Fibroblast of skin of left biceps (primary cell): ENCODE data around the gene FAM50B.
"Not testable (repeated sequence)": the region's sequence is repeated elsewhere in the genome, so short reads cannot be mapped to it uniquely, and the experiment has no call there.

ENCODE experiments used
- DNase-seq, 2 experiments: peaks; one replicate each; pipeline ENCODE4 v3.0.0-alpha.2; 2013; ENCODE audit warnings: low read depth in 2 of 2

FAM50B gene

DNA sequence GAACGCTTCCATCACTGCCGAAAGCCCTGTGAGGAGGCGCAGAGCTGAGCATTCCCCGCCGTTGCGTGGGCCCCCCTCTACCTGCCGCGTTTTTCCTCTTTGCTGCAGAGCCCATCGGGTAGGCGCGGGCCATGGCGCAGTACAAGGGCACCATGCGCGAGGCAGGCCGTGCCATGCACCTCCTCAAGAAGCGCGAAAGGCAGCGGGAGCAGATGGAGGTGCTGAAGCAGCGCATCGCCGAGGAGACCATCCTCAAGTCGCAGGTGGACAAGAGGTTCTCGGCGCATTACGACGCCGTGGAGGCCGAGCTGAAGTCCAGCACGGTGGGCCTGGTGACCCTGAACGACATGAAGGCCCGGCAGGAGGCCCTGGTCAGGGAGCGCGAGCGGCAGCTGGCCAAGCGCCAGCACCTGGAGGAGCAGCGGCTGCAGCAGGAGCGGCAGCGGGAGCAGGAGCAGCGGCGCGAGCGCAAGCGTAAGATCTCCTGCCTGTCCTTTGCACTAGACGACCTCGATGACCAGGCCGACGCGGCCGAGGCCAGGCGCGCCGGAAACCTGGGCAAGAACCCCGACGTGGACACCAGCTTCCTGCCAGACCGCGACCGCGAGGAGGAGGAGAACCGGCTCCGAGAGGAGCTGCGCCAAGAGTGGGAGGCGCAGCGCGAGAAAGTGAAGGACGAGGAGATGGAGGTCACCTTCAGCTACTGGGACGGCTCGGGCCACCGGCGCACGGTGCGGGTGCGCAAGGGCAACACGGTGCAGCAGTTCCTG lies 693 bp downstream of the FAM50B start:
- DNase-seq = no peak

DNA sequence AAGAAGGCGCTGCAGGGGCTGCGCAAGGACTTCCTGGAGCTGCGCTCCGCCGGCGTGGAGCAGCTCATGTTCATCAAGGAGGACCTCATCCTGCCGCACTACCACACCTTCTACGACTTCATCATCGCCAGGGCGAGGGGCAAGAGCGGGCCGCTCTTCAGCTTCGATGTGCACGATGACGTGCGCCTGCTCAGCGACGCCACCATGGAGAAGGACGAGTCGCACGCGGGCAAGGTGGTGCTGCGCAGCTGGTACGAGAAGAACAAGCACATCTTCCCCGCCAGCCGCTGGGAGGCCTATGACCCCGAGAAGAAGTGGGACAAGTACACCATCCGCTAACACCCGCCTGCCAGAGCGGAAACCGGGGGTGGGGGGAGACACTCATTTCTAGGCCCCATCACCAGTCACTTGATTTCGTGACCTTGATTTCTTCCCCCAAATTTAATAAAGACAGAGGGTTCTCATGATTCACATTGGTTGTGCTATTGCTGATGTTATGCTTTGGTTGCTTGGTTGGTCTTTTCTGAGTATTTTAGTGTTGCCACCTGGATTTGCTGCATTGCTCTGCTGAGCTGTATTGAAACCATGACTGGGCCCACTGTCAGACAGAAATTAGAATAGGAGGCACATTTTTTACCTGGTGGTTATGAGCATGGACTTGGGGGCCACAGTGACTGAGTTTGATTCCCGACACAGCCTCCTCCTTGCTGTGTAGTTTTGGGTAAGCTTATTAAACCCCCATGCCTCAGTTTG lies 1.5 kb downstream of the FAM50B start:
- DNase-seq = no peak

DNA sequence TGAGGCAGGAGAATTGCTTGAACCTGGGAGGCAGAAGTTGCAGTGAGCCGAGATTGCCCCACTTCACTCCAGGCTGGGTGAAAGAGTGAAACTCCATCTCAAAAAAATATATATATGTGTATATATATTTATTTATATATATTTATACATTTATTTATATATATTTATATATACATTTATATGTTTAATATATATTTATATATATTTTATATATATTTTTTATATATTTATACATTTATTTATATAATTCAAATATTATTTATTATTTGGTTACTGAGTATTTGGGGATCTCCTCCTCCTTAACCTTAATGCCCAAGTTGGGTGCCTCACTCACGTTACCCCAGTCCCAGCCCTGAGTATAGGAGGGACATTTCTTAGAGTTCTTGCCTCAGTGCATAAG lies 2.7 kb downstream of the FAM50B start:
- no peak for DNase-seq

DNA sequence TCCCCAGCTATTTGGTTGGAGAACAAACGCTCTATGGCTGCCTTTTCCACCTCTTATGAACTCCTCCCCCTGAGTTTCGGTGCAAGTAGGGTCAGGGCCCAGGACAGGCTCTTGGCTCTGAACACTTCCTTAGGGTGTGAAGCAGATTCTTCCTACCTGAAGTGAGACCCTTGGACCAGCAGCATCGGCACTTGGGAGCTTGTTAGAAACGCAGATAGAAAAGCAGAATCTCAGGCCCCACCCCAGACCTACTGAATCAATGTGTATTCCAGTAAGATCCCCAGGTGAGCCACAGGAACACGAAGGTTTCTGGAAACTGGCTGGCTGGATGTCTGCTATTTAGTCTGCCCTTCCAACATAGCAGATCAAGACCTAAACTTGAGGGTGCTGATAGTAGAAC lies 3.2 kb downstream of the FAM50B start:
- DNase-seq = no peak

DNA sequence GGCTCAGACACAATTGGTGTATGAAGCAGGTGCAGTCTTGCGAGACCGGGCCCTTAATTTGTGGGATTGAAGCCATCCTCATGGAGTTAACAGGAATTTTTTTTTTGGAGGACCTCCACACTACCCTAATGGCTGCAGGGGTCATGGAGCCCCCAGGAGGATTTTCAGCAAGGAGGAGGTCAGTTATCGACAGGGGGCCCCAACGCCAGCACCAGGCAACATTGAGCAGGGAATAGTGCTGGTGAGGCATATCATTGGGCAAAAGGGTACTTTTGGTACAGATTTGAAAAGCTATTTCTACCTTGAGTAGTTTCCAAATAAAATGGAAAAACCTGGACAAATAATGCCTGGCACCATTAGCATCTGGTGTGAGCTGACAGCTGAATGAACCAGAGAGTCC lies 6.7 kb downstream of the FAM50B start:
- DNase-seq = no peak

DNA sequence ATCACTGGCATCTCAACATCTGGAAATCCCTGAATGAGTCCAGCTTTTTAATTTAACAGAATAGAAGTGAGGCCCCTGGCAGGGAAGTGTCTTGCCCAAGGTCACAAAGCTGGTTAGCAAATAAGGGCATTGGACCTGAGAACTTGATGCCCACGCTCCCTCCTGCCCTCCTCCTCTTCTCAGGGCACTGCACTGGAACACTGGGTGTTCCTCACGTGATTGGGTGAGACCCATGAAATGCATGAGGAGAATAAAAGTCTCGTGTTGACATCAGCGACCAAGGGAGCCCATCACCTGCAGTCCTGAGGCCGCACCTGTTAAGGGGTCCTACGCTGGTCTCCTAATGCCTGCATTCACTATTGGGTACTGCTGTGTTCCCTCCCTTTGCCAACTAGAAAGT lies 7.4 kb downstream of the FAM50B start:
- DNase-seq = no peak

DNA sequence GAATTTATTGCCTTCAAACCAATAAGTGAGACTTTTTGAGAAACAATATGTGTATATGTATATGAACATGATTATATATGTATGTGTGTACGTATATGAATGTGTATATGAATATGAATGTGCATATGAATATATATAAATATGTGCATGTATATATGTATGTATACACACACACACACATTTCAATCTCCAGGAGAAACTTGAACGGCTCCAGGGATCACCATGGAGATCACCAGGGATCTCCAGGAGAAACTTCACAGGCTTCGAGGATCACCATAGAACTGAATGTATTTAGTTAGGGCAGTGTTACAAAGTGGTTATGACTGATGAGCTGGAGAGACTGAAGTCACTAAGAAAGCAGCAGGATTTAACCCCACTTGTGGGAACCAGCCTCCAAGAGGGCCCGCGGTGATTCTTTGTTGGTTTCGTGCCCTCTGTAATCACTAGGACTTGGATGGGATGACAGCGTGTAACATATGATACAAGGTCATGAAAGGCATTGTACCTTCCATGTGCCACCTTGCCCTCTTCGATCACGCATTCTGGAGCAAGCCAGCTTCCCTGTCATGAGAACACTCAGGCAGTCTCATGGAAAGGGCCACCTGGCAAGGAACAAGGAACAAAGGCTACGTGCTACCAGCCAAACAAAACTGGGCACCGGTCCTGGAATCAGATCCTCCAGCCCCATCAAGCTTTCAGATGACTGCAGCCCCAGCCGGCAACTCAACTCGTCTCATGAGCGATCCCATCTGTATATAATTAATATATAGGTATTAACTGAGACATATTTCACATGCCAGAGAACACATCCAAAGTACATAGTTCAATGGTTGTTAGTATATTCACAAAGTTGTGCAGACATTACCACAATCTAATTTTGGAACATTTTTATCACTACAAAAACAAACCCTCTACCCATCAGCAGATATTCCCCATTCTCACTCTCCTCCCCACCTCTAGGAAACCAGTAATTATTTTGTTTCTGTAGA lies 8.6 kb downstream of the FAM50B start:
- DNase-seq = no peak

DNA sequence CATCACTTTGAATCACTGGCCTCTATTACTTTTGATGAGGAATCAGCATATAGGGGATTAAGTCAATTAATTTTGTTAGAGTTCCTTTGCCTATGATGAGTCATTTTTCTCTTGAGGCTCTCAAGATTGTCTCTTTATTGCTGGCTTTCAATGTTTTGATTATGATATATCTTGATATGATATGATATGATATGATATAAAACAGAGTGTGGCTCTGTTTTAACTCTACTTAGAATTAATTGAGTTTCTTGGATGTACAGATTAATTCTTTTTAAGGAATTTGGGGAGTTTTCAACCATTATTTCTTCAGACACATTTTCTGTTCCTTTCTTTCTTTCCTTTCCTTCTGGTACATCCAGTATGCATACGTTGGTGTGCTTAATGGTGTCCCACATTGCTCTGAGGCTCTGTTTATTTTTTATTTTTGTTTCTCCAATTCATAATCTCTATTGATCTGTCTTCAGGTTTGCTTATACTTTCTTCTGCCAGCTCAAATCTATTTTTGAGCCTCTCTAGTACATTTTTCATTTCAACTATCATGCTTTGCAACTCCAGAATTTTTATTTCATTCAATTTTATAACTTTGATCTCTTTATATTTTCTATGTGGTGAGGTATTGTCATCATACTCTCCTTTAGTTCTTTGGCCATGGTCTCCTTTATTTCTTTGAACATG lies 10.8 kb downstream of the FAM50B start:
- no peak for DNase-seq

DNA sequence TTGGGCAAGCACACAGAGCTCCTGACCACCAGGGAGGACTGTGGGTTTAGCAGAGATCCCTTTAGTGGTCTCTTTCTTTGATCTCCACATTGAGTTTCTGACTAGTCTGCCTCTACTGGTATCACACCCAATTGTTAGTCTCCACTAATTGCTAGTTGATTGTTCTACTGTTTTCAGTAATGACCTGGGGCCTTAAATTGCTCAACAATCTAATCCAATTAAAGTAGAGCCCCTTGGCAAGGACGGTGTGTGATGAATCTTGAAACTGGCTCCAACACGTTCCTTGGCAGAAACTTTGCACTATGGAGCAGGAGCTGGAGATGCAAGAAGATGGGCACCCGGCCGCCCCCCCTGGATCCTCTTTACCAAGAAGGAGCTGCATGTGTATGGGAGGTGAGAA lies 12.3 kb downstream of the FAM50B start:
- DNase-seq = no peak

DNA sequence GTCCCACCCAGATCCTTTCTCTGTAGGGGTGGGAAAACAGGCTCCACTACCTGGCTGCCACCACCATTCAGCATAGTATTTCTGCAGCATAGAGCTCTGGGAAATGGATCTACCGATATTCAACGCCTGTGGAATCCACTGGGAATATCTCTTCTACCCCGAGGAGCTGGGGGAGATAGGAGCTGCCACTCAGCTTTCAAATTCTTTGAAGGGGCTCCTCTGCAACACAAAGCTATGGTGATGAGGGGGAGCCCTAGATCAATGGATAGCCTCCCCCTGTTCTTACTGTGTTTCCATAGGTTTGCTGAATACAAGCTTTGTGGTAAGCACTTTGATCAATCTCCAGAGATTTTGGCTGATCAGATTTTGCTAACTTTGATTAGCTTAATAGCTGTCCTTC lies 12.9 kb downstream of the FAM50B start:
- no peak for DNase-seq

DNA sequence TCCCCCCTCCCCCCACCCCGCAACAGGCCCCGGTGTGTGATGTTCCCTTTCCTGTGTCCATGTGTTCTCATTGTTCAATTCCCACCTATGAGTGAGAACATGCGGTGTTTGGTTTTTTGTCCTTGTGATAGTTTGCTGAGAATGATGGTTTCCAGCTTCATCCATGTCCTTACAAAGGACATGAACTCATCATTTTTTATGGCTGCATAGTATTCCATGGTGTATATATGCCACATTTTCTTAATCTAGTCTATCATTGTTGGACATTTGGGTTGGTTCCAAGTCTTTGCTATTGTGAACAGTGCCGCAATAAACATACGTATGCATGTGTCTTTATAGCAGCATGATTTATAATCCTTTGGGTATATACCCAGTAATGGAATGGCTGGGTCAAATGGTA lies 14.1 kb downstream of the FAM50B start:
- DNase-seq = not testable (repeated sequence)

DNA sequence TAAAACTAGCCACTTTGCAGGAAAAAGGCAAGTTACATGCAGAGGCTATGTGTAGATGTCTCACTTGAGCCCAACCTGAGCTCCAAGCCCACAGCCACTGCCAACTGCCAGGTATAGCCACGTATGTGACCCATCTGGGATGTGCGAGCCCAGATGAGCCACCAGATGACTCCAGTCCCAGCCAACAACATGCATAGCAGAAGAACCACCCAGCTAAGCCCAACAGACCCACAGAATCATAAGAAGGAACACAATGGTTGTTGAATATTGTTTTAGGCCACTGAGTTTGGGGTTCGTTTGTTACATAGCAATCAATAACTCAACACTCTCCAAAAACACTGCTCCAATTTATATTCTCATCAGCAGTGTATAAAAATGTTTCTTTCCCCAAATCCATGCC lies 16.3 kb downstream of the FAM50B start:
- no peak for DNase-seq

DNA sequence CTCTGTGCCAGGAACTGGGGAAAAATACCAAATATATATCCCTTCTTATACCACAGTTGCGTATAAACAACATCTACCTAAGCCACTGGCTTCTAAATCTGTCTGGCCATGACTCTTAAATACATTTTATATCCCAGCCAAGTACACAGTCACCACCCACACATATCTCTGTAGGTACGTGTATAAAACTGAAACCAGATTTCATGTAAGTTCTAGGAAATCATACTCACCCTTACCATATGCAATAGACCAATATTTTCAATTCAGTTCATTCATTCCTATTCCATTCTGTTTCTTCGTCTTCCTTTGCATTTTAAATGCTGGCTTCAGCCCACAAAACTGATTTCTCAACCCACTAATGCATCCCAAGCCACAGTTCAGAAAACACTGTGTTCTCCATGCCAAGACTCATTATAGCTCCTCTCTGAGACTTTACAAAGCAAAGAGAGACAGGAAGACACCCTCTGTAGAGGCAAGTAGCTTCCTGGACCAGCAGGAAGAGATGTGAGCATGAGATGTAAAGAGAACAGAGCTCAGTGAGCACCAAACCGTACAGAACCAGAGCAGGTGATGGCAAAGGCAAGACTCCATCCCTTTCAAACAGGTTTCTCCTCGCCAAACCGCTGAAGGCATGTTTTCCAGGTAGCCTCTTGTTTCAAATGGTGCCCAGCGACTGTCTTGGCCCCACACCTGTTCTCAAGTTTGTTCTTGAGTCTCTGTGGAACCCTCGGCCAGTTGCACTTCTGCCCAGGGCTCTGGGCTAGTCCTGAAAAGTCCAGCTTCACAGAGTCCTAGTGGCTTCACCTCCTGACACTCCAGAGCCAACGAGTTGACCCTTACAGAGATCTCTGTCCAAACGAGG lies 18.7 kb downstream of the FAM50B start:
- peak; percentile 74 to 81 for DNase-seq

DNA sequence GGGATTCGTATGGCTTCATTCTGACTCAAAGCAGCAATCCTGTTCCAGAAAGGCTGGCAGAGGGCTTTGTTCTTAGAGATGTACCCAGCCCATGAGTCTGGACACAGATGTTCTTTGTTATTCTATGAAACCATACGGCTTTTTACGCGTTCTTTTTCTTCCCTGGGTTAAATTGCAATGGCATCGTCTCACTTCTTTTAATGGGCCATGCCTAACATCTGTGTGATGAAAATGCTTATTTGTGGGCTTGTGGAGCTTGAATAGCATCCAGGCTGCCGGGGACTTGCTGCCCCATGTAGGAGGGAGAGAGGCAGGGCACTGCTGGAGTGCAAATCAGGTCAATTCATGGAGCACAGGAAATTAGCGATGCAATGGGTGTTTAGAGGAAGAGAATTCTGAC lies 19.4 kb downstream of the FAM50B start:
- DNase-seq = no peak

DNA sequence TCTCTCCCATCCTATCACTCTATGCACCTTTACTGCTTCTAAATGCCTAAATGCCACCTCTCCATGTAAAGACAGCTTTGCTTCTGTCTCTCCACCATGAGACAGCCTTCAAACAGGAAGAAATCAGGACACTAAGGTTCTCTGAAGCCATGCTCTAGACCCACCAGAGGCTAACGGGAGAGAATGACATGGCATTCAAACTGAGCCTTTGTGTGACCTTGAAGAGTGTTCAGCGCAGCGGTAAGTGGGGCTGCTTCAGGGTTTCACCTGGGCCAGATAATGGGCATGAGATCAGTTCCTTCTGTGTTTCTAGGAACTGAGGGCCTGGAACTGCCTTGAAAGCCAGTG lies 20.1 kb downstream of the FAM50B start:
- DNase-seq = no peak

DNA sequence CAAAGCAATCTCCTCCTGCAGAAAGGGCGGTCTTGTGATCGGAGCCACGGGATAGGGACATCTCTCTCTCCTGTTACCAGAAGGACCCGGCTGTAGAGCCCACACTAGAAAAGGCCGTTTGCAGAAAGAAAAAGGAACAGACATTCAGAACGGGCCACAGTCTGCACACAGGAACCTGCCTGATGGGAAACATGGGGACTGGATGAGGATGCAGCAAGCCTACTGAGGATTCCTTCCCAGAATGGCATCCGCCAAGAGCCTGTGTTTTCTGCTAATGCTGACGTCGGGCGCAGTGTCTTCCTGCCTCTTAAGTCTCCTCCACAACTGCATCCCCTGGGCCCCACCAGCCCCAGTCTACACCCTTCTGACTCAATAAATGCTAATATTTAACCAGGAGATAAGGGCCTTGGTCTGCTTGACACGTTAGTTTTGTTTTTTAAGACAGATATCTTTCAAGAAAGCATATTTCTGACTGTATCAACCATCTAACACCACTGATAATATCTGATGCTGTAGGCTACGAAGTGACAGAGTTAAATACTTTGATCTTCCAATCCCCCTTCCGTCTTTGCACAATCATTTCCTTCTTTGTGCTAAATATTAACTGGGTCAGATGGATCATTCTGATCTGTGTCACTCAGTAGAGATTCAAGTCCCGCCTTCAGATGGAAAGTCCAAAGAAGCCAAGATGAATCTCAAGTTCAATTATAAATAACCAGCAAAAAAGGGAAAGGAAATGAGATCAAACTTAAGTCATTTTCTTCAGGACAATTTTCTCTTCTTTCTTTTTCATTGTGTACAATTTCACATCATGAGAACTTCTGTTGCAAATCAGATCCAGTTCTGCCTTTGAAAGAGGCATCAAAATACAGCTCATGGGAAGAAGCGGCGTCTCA lies 20.7 kb downstream of the FAM50B start:
- DNase-seq = no peak

DNA sequence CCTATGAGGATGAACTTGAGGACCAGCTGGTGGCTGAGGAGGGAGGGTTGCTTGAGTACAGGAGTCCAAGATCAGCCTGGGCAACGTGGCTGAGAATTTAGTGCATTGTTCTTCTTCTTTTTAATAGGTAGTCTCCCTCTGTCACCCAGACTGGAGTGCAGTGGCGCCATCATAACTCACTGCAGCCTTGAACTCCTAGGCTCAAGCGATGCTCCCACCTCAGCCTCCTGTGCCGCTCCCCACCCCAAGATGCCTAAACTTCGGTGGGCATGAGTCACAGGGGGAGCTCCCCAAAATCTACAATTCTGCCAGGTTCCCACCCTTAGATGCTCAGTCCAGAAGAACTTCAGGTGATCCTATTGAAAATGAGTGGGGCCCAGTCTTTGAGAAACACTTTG lies 21.4 kb downstream of the FAM50B start:
- DNase-seq = no peak

DNA sequence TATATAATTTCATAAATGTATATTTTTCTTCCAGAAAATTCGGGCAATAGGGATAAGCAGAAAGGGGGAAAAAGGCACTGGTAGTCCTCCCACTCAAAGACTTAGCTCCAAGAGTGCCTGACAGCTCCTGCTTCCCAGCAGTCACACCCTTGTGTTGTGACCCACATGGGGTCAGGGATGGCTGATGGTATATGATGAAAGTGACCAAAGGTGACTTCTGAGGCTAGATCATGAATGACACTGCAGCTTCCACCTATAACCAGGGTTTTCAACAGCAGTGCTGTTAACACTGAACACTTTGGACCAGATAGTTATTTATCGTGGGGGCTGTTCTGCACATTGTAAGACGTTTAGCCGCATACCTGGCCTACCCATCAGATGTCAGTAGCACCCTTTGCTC lies 22.3 kb downstream of the FAM50B start:
- DNase-seq = no peak

DNA sequence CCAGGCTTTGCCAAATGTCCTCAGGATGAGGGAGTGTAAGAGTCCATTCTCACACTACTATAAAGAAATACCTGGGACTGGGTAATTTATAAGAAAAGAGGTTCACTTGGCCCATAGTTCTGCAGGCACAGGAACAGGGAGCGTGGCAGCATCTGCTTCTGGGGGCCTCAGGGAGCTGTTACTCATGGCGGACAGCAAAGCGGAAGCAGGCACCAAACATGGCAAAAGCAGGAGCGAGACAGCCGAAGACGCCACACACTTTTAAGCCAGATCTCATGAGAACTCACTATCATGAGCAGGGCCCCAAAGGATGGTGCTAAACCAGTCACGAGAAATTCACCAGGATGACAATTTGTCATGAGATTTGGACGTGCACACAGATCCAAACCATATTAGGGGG lies 22.8 kb downstream of the FAM50B start:
- DNase-seq = no peak

DNA sequence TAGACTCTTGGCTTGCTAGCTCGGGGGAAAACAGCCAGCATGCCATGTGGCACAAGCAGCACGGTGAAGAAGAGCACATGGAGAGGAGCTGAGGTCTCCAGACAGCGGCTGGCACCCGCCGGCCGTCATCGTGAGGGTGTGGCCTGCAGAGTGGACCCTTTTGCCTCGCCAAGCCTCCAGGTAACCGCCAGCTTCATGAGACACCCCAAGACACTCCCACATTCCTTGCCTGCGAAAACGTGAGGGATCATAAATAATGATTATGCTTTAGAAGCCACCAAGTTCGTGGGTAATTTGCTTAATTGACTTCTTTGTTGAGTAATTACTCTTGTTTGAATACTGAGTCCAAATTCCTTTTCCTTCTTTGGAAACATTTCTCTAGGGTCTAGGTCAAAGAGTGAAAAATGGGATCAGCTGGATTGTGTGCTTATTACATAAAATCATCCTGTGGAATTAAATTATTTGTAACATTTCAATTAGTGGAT lies 23.2 kb downstream of the FAM50B start:
- no peak for DNase-seq
